Astrocyte of the spinal cord (primary cell): ENCODE data around the gene LRP1B.
A peak's percentile ranks its signal among the peaks of the same experiment; 100 is the strongest.

Experiments used
- DNase-seq: peaks from one replicate; pipeline ENCODE4 v3.0.0; 2011; ENCODE audit warnings: low read depth, low spot score
- H3K4me3 ChIP-seq: 2 replicates; pipeline ENCODE4 v1.5.1; 2011; ENCODE audit warnings: low read depth, mild to moderate bottlenecking, low read length, moderate library complexity
- CTCF ChIP-seq: IDR thresholded peaks from 2 replicates; pipeline ENCODE4 v1.5.1; 2012; ENCODE audit warnings: low read depth, mild to moderate bottlenecking, low read length, inconsistent platforms
- in situ Hi-C: cut with HindIII; loops from 2 replicates; pipeline ENCODE4 v1.10.0; 2017; ENCODE audit warnings: low sequenced_read_pairs

Gene LRP1B

GRCh38 chr2:142030735-142031134 is 100.1 kb downstream of the LRP1B start:
- no peak for DNase-seq
- in situ Hi-C loops = no loop called here
- TF ChIP-seq CTCF = no peak
- H3K4me3 ChIP-seq = no peak overlapping the region

GRCh38 chr2:142029974-142030373 is 100.8 kb downstream of the LRP1B start:
- no peak for TF ChIP-seq CTCF
- no peak for DNase-seq
- H3K4me3 ChIP-seq = no peak overlapping the region
- in situ Hi-C loops = no loop called here

GRCh38 chr2:142025394-142025793 is 105.4 kb downstream of the LRP1B start:
- no peak for TF ChIP-seq CTCF
- in situ Hi-C loops = no loop called here
- no peak for DNase-seq
- no peak overlapping the region for H3K4me3 ChIP-seq

- peak; percentile 9 for DNase-seq
- no peak overlapping the region for H3K4me3 ChIP-seq
- TF ChIP-seq CTCF = no peak
- in situ Hi-C loops = no loop called here
Observed at GRCh38 chr2:142020368-142020767, 110.4 kb downstream of the LRP1B start.

GRCh38 chr2:142014536-142014935 is 116.3 kb downstream of the LRP1B start:
- no peak overlapping the region for H3K4me3 ChIP-seq
- no peak for TF ChIP-seq CTCF
- DNase-seq = no peak
- in situ Hi-C loops = no loop called here

GRCh38 chr2:142012797-142013196 is 118.0 kb downstream of the LRP1B start:
- TF ChIP-seq CTCF = no peak
- no peak overlapping the region for H3K4me3 ChIP-seq
- in situ Hi-C loops = no loop called here
- no peak for DNase-seq

- in situ Hi-C loops = no loop called here
- DNase-seq = peak; percentile 45
- H3K4me3 ChIP-seq = no peak overlapping the region
- TF ChIP-seq CTCF = no peak
Observed at GRCh38 chr2:142010477-142011270, 120.1 kb downstream of the LRP1B start.
